K562 (cell line): ENCODE data around the gene ACAD10. TPM values are rescaled to one million over a fixed set of nuclear protein-coding genes. Genes with fewer than 3 reads are reported as not detected.

Experiments
- ATAC-seq: fragments of 200-7000 bp; cut with Tn5 transposase; 3 replicates; pipeline ENCODE4 v1.9.1; 2020; ENCODE audit warnings: moderate library complexity
- BruUV-seq: library from RNA; stranded (reverse); fragments of 400-500 nt; replicated peaks from 2 replicates; lab custom pipeline; 2021; lab: Mats Ljungman, UMichigan
- CTCF ChIA-PET: fragments of 300-600 bp; formaldehyde crosslinking; extraction: SDS; loops from one replicate; lab custom pipeline; 2021; ENCODE audit warnings: low intra/inter-chr PET ratio; lab: Yijun Ruan, JAX
- POLR2A ChIA-PET: fragments of 300-600, 350-650 bp; sonication (Branson Sonifier 250); formaldehyde crosslinking; extraction: SDS; loops from one replicate; lab custom pipeline; 2021; ENCODE audit warnings: antibody characterized with exemption, inconsistent platforms; lab: Yijun Ruan, JAX
- DNase-seq, 4 experiments: peaks; one replicate each; pipeline versions ENCODE4 v3.0.0 to v3.0.0-alpha.2; 2011 to 2018; ENCODE audit warnings: low spot score in 3 of 4, mixed read lengths in 3 of 4; ENCODE audit errors: extremely low read depth in 1 of 4
- FAIRE-seq: peaks from 2 replicates; lab custom pipeline; 2011; peaks lifted over from hg19 to GRCh38; lab: Jason Lieb, UNC
- H2AFZ ChIP-seq: 2 replicates; pipeline ENCODE4 v1.6.0; 2011; ENCODE audit warnings: low read depth, low read length, control low read depth, inconsistent platforms
- H3K27ac ChIP-seq: fragments of 200-600 bp; 3 replicates; pipeline ENCODE4 v1.8.0; 2011; ENCODE audit warnings: low read depth, mild to moderate bottlenecking, control low read depth, inconsistent platforms, low read length, moderate library complexity, mixed read lengths; ENCODE audit errors: extremely low read depth
- H3K27me3 ChIP-seq, 2 experiments: fragments of 300-600 bp in 1 of 2; 2 replicates in 1 of 2; 3 replicates in 1 of 2; pipeline versions ENCODE4 v1.6.0 to v1.8.0; 2011; ENCODE audit warnings: inconsistent platforms in 2 of 2, low read length in 2 of 2, mild to moderate bottlenecking in 1 of 2, mixed read lengths in 1 of 2, moderate library complexity in 1 of 2; ENCODE audit not compliant: control insufficient read depth in 2 of 2, insufficient read depth in 2 of 2
- H3K36me3 ChIP-seq: fragments of 300-600 bp; 3 replicates; pipeline ENCODE4 v1.8.0; 2011; ENCODE audit warnings: mild to moderate bottlenecking, low read length, inconsistent platforms; ENCODE audit not compliant: control insufficient read depth, insufficient read depth
- H3K4me1 ChIP-seq, 2 experiments: fragments of 200-600 bp in 1 of 2; replicated peaks in 1 of 2; 2 replicates in 1 of 2; 3 replicates in 1 of 2; pipeline versions ENCODE4 v1.5.1 to v1.8.0; 2011; ENCODE audit warnings: inconsistent platforms in 2 of 2, low read length in 2 of 2, mild to moderate bottlenecking in 1 of 2, mixed read lengths in 1 of 2, moderate library complexity in 1 of 2; ENCODE audit not compliant: control insufficient read depth in 2 of 2, insufficient read depth in 2 of 2
- H3K4me2 ChIP-seq: 2 replicates; pipeline ENCODE4 v1.6.1; 2011; ENCODE audit warnings: low read length, control low read depth, inconsistent platforms, mixed read lengths; ENCODE audit not compliant: insufficient read depth
- H3K4me3 ChIP-seq: fragments of 200-600 bp; sonication (generic), shearing (Covaris generic); 2 replicates; pipeline ENCODE4 v1.5.1; 2016; ENCODE audit warnings: control low read depth, inconsistent platforms
- H3K79me2 ChIP-seq: fragments of 200-600 bp; 3 replicates; pipeline ENCODE4 v1.8.0; 2011; ENCODE audit warnings: low read length, inconsistent platforms; ENCODE audit not compliant: control insufficient read depth, insufficient read depth
- H3K9ac ChIP-seq, 2 experiments: 2 replicates each; pipeline versions ENCODE4 v1.6.0 to v1.6.1; 2011; ENCODE audit warnings: low read depth in 2 of 2, low read length in 2 of 2, control low read depth in 1 of 2, inconsistent platforms in 1 of 2, mild to moderate bottlenecking in 1 of 2, mixed read lengths in 1 of 2; ENCODE audit not compliant: insufficient read depth in 1 of 2
- H3K9me1 ChIP-seq: one replicate; pipeline ENCODE4 v1.6.0; 2011; ENCODE audit warnings: inconsistent platforms, mild to moderate bottlenecking, low read length, moderate library complexity; ENCODE audit not compliant: control insufficient read depth, insufficient read depth
- H3K9me3 ChIP-seq: replicated peaks from 2 replicates; pipeline ENCODE4 v1.5.1; 2011; ENCODE audit warnings: low read depth, low read length, inconsistent platforms; ENCODE audit not compliant: control insufficient read depth, insufficient read depth
- H4K20me1 ChIP-seq: replicated peaks from 2 replicates; pipeline ENCODE4 v1.6.1; 2011; ENCODE audit warnings: low read length, inconsistent platforms, mixed read lengths; ENCODE audit not compliant: control insufficient read depth, insufficient read depth
- CEBPG ChIP-seq, 3 experiments: fragments of 200-800 bp in 1 of 3; sonication (Bioruptor generic) in 1 of 3; sonication (generic) in 1 of 3; formaldehyde crosslinking in 1 of 3; IDR thresholded peaks in 2 of 3; conservative IDR thresholded peaks in 1 of 3; 2 replicates each; pipeline versions ENCODE4 v1.6.1 to v1.8.0; 2016 to 2022; ENCODE audit warnings: missing compliant biosample characterization in 2 of 3, missing genetic modification characterization in 2 of 3, mild to moderate bottlenecking in 1 of 3, missing genetic modification reagents in 1 of 3
- CREB3 ChIP-seq: fragments of 450-650 bp; conservative IDR thresholded peaks from 2 replicates; pipeline ENCODE4 v1.6.1; 2016; ENCODE audit warnings: missing genetic modification characterization, low read depth, mild to moderate bottlenecking, missing compliant biosample characterization, moderate library complexity
- HDAC3 ChIP-seq: fragments of 450-650 bp; IDR thresholded peaks from 2 replicates; pipeline ENCODE4 v1.6.1; 2018; ENCODE audit warnings: borderline replicate concordance, mild to moderate bottlenecking, moderate library complexity; ENCODE audit not compliant: partially characterized antibody
- IRF2 ChIP-seq: sonication (generic); formaldehyde crosslinking; IDR thresholded peaks from 2 replicates; pipeline ENCODE4 v1.8.1; 2022; ENCODE audit warnings: mild to moderate bottlenecking, missing genetic modification reagents
- KLF13 ChIP-seq: fragments of 450-650 bp; IDR thresholded peaks from 2 replicates; pipeline ENCODE4 v1.6.1; 2016; ENCODE audit warnings: missing genetic modification characterization, low read depth, mild to moderate bottlenecking, missing compliant biosample characterization, moderate library complexity, borderline replicate concordance
- MBD1 ChIP-seq: fragments of 250-450 bp; sonication (Bioruptor Pico); IDR thresholded peaks from 2 replicates; pipeline ENCODE4 v1.8.0; 2022; ENCODE audit warnings: inconsistent platforms
- STAT5B ChIP-seq: fragments of 250-450 bp; sonication (Bioruptor Pico); IDR thresholded peaks from 2 replicates; pipeline ENCODE4 v1.8.0; 2021; ENCODE audit warnings: mild to moderate bottlenecking, inconsistent platforms
- STAT6 ChIP-seq: sonication (generic); formaldehyde crosslinking; IDR thresholded peaks from 2 replicates; pipeline ENCODE4 v1.8.1; 2023; ENCODE audit warnings: mild to moderate bottlenecking, missing genetic modification reagents
- TGIF2 ChIP-seq: sonication (generic); formaldehyde crosslinking; IDR thresholded peaks from 2 replicates; pipeline ENCODE4 v1.8.1; 2022; ENCODE audit warnings: mild to moderate bottlenecking, missing genetic modification reagents, moderate library complexity
- XRCC3 ChIP-seq: fragments of 450-650 bp; IDR thresholded peaks from 2 replicates; pipeline ENCODE4 v1.6.1; 2017; ENCODE audit warnings: mild to moderate bottlenecking, moderate library complexity
- ZBTB5 ChIP-seq: fragments of 450-650 bp; IDR thresholded peaks from 2 replicates; pipeline ENCODE4 v1.6.1; 2017; ENCODE audit warnings: antibody characterized with exemption
- ZNF766 ChIP-seq: fragments of 200-800 bp; sonication (Bioruptor generic); conservative IDR thresholded peaks from 2 replicates; pipeline ENCODE4 v1.6.1; 2016; ENCODE audit warnings: missing genetic modification characterization, missing compliant biosample characterization
- ZNF79 ChIP-seq: fragments of 250-450 bp; sonication (Bioruptor Pico); IDR thresholded peaks from 2 replicates; pipeline ENCODE4 v1.4.0; 2020; ENCODE audit warnings: low read depth, mild to moderate bottlenecking, moderate library complexity
- WGBS: fragments of 100-300 bp; shearing (Covaris generic); methylation state at CpG from one replicate; pipeline ENCODE4 v1.1.6; 2016; ENCODE audit warnings: low coverage, mixed read lengths; ENCODE audit not compliant: insufficient coverage; ENCODE audit errors: missing lambda C conversion rate; 5-methylcytosine and 5-hydroxymethylcytosine counted together
- in situ Hi-C: fragments of 300-500 bp; cut with MboI; formaldehyde crosslinking; loops from 4 replicates; pipeline ENCODE4 v1.15.0; 2018; ENCODE audit warnings: inconsistent platforms, mixed read lengths
- intact Hi-C: fragments of 100-400 bp; cut with micrococcal nuclease; formaldehyde crosslinking; loops from 2 replicates; pipeline ENCODE4 v1.14.2; 2022
- polyA plus RNA-seq, 8 experiments: library from polyadenylated mRNA; depleted of rRNA in 4 of 8; stranded (reverse) in 5 of 8; unstranded in 3 of 8; fragments of >200 nt; fragmentation: Nextera tagmentation in 2 of 8; fragmentation: Illumina TruSeq in 1 of 8; extraction: Ambion mirVana in 2 of 8; extraction: Trizol in 1 of 8; gene quantifications; 2 replicates each; pipeline versions ENCODE4 v1.2.1 to v1.2.3, GENCODE V29; 2011 to 2014; ENCODE audit warnings: inconsistent platforms in 1 of 8, missing spikeins in 1 of 8
- total RNA-seq, 7 experiments: library from RNA; depleted of rRNA in 6 of 7; stranded (reverse); fragments of >200 nt in 6 of 7; fragmentation: Illumina TruSeq in 2 of 7; extraction: Trizol in 2 of 7; gene quantifications; 2 replicates each; pipeline versions ENCODE4 v1.2.1 to v1.2.3, GENCODE V29; 2011 to 2021; ENCODE audit warnings: low replicate concordance in 1 of 7

Gene ACAD10
- total and polyA plus RNA-seq, 9 of the 15 experiments (the other 6 are each of a cell fraction or from before 2014, with no cell fraction given) = 2.3 to 19.2 (median 12.0) TPM

GRCh38 chr12:111761099-111761498 lies 75.2 kb downstream of the ACAD10 start (continued):
- no peak for TF ChIP-seq CREB3

- Histone ChIP-seq H3K79me2 (no peaks in the 10 kb centered on the region), H3K9me3 (no peaks in the 10 kb centered on the region), H3K4me2 (no peak overlapping the region), H3K27ac (no peak overlapping the region), H3K9ac (0 out of 4 replicates have a peak overlapping the region, but pooled peaks of 1 of the 2 experiments have one; percentile 53), H3K4me1 (peaks cover 20 to 27% of the 10 kb centered on the region in 2 experiments), H3K4me3 (no peak overlapping the region), H3K36me3 (no peaks in the 10 kb centered on the region), H3K9me1 (no peaks in the 10 kb centered on the region), H4K20me1 (no peaks in the 10 kb centered on the region), H3K27me3 (no peaks in the 10 kb centered on the region), H2AFZ (no peak overlapping the region)
- no TSS peak for BruUV-seq
- WGBS = 31% methylated on average over 3 of the region's 3 CpGs
- intact Hi-C loops = no loop called here
- ChIA-PET POLR2A (interaction anchor here (0.6 to 1.2 kb wide), 4 partner anchors 15 to 76 kb away, joined by 3 to 5 read pairs (median 4); partner anchors contain the start of genes ACAD10 and BRAP), CTCF (no interaction called here)
- in situ Hi-C loops = no loop called here
- no peak for ATAC-seq
- DNase-seq = no peak
- no peak for FAIRE-seq
- no peak for TF ChIP-seq KLF13 (tag)
- TF ChIP-seq IRF2 (CRISPR knock-in tag) = no peak
- no peak for TF ChIP-seq ZNF79 (CRISPR knock-in tag)
- TF ChIP-seq STAT6 = no peak
- TF ChIP-seq ZBTB5 = no peak
- no peak for TF ChIP-seq HDAC3
- TF ChIP-seq TGIF2 (CRISPR knock-in tag) = no peak
- no peak for TF ChIP-seq MBD1 (CRISPR knock-in tag)
- no peak for TF ChIP-seq XRCC3
- no peak for TF ChIP-seq ZNF766 (CRISPR knock-in tag)
- no peak for TF ChIP-seq STAT5B (CRISPR knock-in tag)
- TF ChIP-seq CEBPG (CRISPR knock-in tag; IDR thresholded peaks at IDR 0.05) = no peak
- no peak for TF ChIP-seq CEBPG (tag; conservative IDR thresholded peaks at IDR 0.05 in 1 of 2, IDR thresholded peaks at IDR 0.05 in 1 of 2)
Measured at GRCh38 chr12:111761706-111762105, 75.9 kb downstream of the ACAD10 start.
